Thyroid gland (tissue), 4 donors: ENCODE data around the gene THSD7A.

Experiments used
- POLR2A ChIP-seq, 2 donors: fragments of 450-650 bp; IDR thresholded peaks; one replicate each; pipeline ENCODE4 v1.6.1; 2017; ENCODE audit warnings: antibody characterized with exemption in 2 of 2, mild to moderate bottlenecking in 2 of 2, moderate library complexity in 1 of 2
- TF ChIP-seq, protein P1 (sequence below), 6 experiments: fragments of 200-600 bp in 3 of 6; fragments of 450-650 bp in 3 of 6; sonication (generic) in 3 of 6; IDR thresholded peaks; one replicate each; pipeline ENCODE4 v1.5.1; 2016 to 2019; ENCODE audit warnings: antibody characterized with exemption in 6 of 6, mild to moderate bottlenecking in 2 of 6, inconsistent platforms in 1 of 6, moderate library complexity in 1 of 6

DNA sequence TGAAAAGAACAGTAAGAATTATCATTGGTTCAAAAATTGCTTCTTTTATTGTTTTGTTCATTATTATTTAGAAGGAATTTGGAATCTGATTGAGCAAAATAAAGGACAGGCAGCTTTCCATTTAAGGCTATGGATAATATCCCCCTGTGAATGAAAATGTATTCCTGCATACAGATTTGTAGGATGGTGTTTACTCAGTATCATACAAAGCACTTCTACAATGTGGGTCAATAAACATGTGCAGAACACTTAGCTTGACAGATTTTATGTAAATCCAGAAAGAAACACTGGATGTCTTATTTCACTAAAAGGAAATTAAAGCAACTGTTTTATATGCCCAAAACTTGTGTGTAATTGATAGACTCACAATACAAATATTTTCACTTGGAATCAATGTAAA lies 189.7 kb downstream of the THSD7A start:
- no peak for TF ChIP-seq POLR2A (IDR thresholded peaks at IDR 0.05)
- TF ChIP-seq, protein P1, sequence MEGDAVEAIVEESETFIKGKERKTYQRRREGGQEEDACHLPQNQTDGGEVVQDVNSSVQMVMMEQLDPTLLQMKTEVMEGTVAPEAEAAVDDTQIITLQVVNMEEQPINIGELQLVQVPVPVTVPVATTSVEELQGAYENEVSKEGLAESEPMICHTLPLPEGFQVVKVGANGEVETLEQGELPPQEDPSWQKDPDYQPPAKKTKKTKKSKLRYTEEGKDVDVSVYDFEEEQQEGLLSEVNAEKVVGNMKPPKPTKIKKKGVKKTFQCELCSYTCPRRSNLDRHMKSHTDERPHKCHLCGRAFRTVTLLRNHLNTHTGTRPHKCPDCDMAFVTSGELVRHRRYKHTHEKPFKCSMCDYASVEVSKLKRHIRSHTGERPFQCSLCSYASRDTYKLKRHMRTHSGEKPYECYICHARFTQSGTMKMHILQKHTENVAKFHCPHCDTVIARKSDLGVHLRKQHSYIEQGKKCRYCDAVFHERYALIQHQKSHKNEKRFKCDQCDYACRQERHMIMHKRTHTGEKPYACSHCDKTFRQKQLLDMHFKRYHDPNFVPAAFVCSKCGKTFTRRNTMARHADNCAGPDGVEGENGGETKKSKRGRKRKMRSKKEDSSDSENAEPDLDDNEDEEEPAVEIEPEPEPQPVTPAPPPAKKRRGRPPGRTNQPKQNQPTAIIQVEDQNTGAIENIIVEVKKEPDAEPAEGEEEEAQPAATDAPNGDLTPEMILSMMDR (IDR thresholded peaks at IDR 0.05), result no peak
